ENCODE data around the gene LARGE1. TPM values are rescaled to one million over a fixed set of nuclear protein-coding genes. Genes with fewer than 3 reads are reported as not detected.
A peak's percentile ranks its signal among the peaks of the same experiment; 100 is the strongest.

The LARGE1 gene
- total and polyA plus RNA-seq, 5 donors from 2014 or later, result not detected

GRCh38 chr22:33431300-33431699, 489.0 kb downstream of the LARGE1 start:
- H3K4me3 Mint-ChIP-seq, result no peak overlapping the region
- H3K27me3 Mint-ChIP-seq, result no peaks in the 10 kb centered on the region
- Histone ChIP-seq H3K36me3 (ENCODE audit: control insufficient read depth, insufficient read depth, low read length) (no peaks in the 10 kb centered on the region), H3K27me3 (ENCODE audit: control insufficient read depth, insufficient read depth, low read length) (no peaks in the 10 kb centered on the region), H3K9me3 (ENCODE audit: control insufficient read depth in 2 of 2, low read length in 2 of 2) (no peaks in the 10 kb centered on the region), H3K4me1 (ENCODE audit: control insufficient read depth, insufficient read depth, low read length, poor library complexity, severe bottlenecking) (no peaks in the 10 kb centered on the region), H3K27ac (ENCODE audit: insufficient read depth, low read length, poor library complexity, severe bottlenecking) (no peak overlapping the region), H3K4me3 (ENCODE audit: low read depth, low read length) (no peak overlapping the region)
- H3K4me1 Mint-ChIP-seq, result no peaks in the 10 kb centered on the region
- H3K9me3 Mint-ChIP-seq, result peaks cover 0 to 4% (median 0%) of the 10 kb centered on the region in 7 donors
- no peak overlapping the region for H3K27ac Mint-ChIP-seq
- DNase-seq (no peak), ATAC-seq (ENCODE audit: low read depth in 2 of 2) (no peak)
- H3K36me3 Mint-ChIP-seq, result no peaks in the 10 kb centered on the region

GRCh38 chr22:33429281-33429680, 491.0 kb downstream of the LARGE1 start:
- Histone ChIP-seq H3K36me3 (ENCODE audit: control insufficient read depth, insufficient read depth, low read length) (no peaks in the 10 kb centered on the region), H3K27me3 (ENCODE audit: control insufficient read depth, insufficient read depth, low read length) (no peaks in the 10 kb centered on the region), H3K4me3 (ENCODE audit: low read depth, low read length) (no peak overlapping the region), H3K27ac (ENCODE audit: insufficient read depth, low read length, poor library complexity, severe bottlenecking) (no peak overlapping the region), H3K9me3 (ENCODE audit: control insufficient read depth in 2 of 2, low read length in 2 of 2) (no peaks in the 10 kb centered on the region), H3K4me1 (ENCODE audit: control insufficient read depth, insufficient read depth, low read length, poor library complexity, severe bottlenecking) (no peaks in the 10 kb centered on the region)
- Mint-ChIP-seq H3K4me1 (no peaks in the 10 kb centered on the region), H3K27ac (no peak overlapping the region), H3K27me3 (no peaks in the 10 kb centered on the region), H3K9me3 (peaks cover 0 to 4% (median 0%) of the 10 kb centered on the region in 7 donors), H3K36me3 (no peaks in the 10 kb centered on the region), H3K4me3 (no peak overlapping the region)
- no peak for DNase-seq
- no peak for ATAC-seq (ENCODE audit: low read depth in 2 of 2)

GRCh38 chr22:33427461-33427860, 492.8 kb downstream of the LARGE1 start:
- H3K9me3 ChIP-seq (ENCODE audit: control insufficient read depth in 2 of 2, low read length in 2 of 2), result no peaks in the 10 kb centered on the region
- no peaks in the 10 kb centered on the region for H3K36me3 ChIP-seq (ENCODE audit: control insufficient read depth, insufficient read depth, low read length)
- Mint-ChIP-seq H3K9me3 (peaks cover 0 to 3% (median 0%) of the 10 kb centered on the region in 7 donors), H3K4me1 (no peaks in the 10 kb centered on the region), H3K27me3 (no peaks in the 10 kb centered on the region), H3K4me3 (no peak overlapping the region), H3K27ac (no peak overlapping the region), H3K36me3 (no peaks in the 10 kb centered on the region)
- no peaks in the 10 kb centered on the region for H3K27me3 ChIP-seq (ENCODE audit: control insufficient read depth, insufficient read depth, low read length)
- H3K4me3 ChIP-seq (ENCODE audit: low read depth, low read length), result no peak overlapping the region
- DNase-seq, result no peak
- H3K27ac ChIP-seq (ENCODE audit: insufficient read depth, low read length, poor library complexity, severe bottlenecking), result no peak overlapping the region
- H3K4me1 ChIP-seq (ENCODE audit: control insufficient read depth, insufficient read depth, low read length, poor library complexity, severe bottlenecking), result no peaks in the 10 kb centered on the region
- ATAC-seq (ENCODE audit: low read depth in 2 of 2), result no peak

- H3K9me3 ChIP-seq (ENCODE audit: control insufficient read depth in 2 of 2, low read length in 2 of 2), result no peaks in the 10 kb centered on the region
- Mint-ChIP-seq H3K27me3 (no peaks in the 10 kb centered on the region), H3K27ac (no peak overlapping the region), H3K4me1 (no peaks in the 10 kb centered on the region), H3K9me3 (peaks cover 0 to 5% (median 2%) of the 10 kb centered on the region in 7 donors), H3K36me3 (no peaks in the 10 kb centered on the region), H3K4me3 (no peak overlapping the region)
- no peaks in the 10 kb centered on the region for H3K36me3 ChIP-seq (ENCODE audit: control insufficient read depth, insufficient read depth, low read length)
- no peak overlapping the region for H3K4me3 ChIP-seq (ENCODE audit: low read depth, low read length)
- DNase-seq, result no peak
- H3K27me3 ChIP-seq (ENCODE audit: control insufficient read depth, insufficient read depth, low read length), result no peaks in the 10 kb centered on the region
- H3K27ac ChIP-seq (ENCODE audit: insufficient read depth, low read length, poor library complexity, severe bottlenecking), result no peak overlapping the region
- no peak for ATAC-seq (ENCODE audit: low read depth in 2 of 2)
- H3K4me1 ChIP-seq (ENCODE audit: control insufficient read depth, insufficient read depth, low read length, poor library complexity, severe bottlenecking), result no peaks in the 10 kb centered on the region
Measured at GRCh38 chr22:33426451-33426850, 493.8 kb downstream of the LARGE1 start.

- DNase-seq (no peak), ATAC-seq (ENCODE audit: low read depth in 2 of 2) (no peak)
- Mint-ChIP-seq H3K9me3 (peaks cover 0 to 9% (median 4%) of the 10 kb centered on the region in 7 donors), H3K27ac (no peak overlapping the region), H3K27me3 (no peaks in the 10 kb centered on the region), H3K4me3 (no peak overlapping the region), H3K36me3 (no peaks in the 10 kb centered on the region), H3K4me1 (no peaks in the 10 kb centered on the region)
- Histone ChIP-seq H3K4me3 (ENCODE audit: low read depth, low read length) (no peak overlapping the region), H3K27me3 (ENCODE audit: control insufficient read depth, insufficient read depth, low read length) (no peaks in the 10 kb centered on the region), H3K27ac (ENCODE audit: insufficient read depth, low read length, poor library complexity, severe bottlenecking) (no peak overlapping the region), H3K9me3 (ENCODE audit: control insufficient read depth in 2 of 2, low read length in 2 of 2) (no peaks in the 10 kb centered on the region), H3K4me1 (ENCODE audit: control insufficient read depth, insufficient read depth, low read length, poor library complexity, severe bottlenecking) (no peaks in the 10 kb centered on the region), H3K36me3 (ENCODE audit: control insufficient read depth, insufficient read depth, low read length) (no peaks in the 10 kb centered on the region)
Measured at GRCh38 chr22:33421859-33422258, 498.4 kb downstream of the LARGE1 start.

GRCh38 chr22:33418484-33418883, 501.8 kb downstream of the LARGE1 start:
- no peaks in the 10 kb centered on the region for H3K36me3 ChIP-seq (ENCODE audit: control insufficient read depth, insufficient read depth, low read length)
- ATAC-seq (ENCODE audit: low read depth in 2 of 2), result no peak
- H3K27me3 Mint-ChIP-seq, result no peaks in the 10 kb centered on the region
- peaks cover 0 to 8% (median 4%) of the 10 kb centered on the region in 7 donors for H3K9me3 Mint-ChIP-seq
- DNase-seq, result no peak
- H3K4me3 Mint-ChIP-seq, result no peak overlapping the region
- H3K4me1 ChIP-seq (ENCODE audit: control insufficient read depth, insufficient read depth, low read length, poor library complexity, severe bottlenecking), result no peaks in the 10 kb centered on the region
- no peak overlapping the region for H3K4me3 ChIP-seq (ENCODE audit: low read depth, low read length)
- no peaks in the 10 kb centered on the region for H3K4me1 Mint-ChIP-seq
- no peaks in the 10 kb centered on the region for H3K9me3 ChIP-seq (ENCODE audit: control insufficient read depth in 2 of 2, low read length in 2 of 2)
- no peaks in the 10 kb centered on the region for H3K36me3 Mint-ChIP-seq
- no peaks in the 10 kb centered on the region for H3K27me3 ChIP-seq (ENCODE audit: control insufficient read depth, insufficient read depth, low read length)
- H3K27ac ChIP-seq (ENCODE audit: insufficient read depth, low read length, poor library complexity, severe bottlenecking), result no peak overlapping the region
- no peak overlapping the region for H3K27ac Mint-ChIP-seq

GRCh38 chr22:33415401-33415800, 504.9 kb downstream of the LARGE1 start:
- ATAC-seq (ENCODE audit: low read depth in 2 of 2) (no peak), DNase-seq (no peak)
- no peaks in the 10 kb centered on the region for H3K9me3 ChIP-seq (ENCODE audit: control insufficient read depth in 2 of 2, low read length in 2 of 2)
- no peak overlapping the region for H3K4me3 ChIP-seq (ENCODE audit: low read depth, low read length)
- H3K4me1 ChIP-seq (ENCODE audit: control insufficient read depth, insufficient read depth, low read length, poor library complexity, severe bottlenecking), result no peaks in the 10 kb centered on the region
- no peak overlapping the region for H3K27ac Mint-ChIP-seq
- no peaks in the 10 kb centered on the region for H3K4me1 Mint-ChIP-seq
- H3K36me3 ChIP-seq (ENCODE audit: control insufficient read depth, insufficient read depth, low read length), result no peaks in the 10 kb centered on the region
- H3K27me3 ChIP-seq (ENCODE audit: control insufficient read depth, insufficient read depth, low read length), result no peaks in the 10 kb centered on the region
- H3K36me3 Mint-ChIP-seq, result no peaks in the 10 kb centered on the region
- H3K27ac ChIP-seq (ENCODE audit: insufficient read depth, low read length, poor library complexity, severe bottlenecking), result no peak overlapping the region
- H3K27me3 Mint-ChIP-seq, result no peaks in the 10 kb centered on the region
- H3K4me3 Mint-ChIP-seq, result no peak overlapping the region
- H3K9me3 Mint-ChIP-seq, result peaks cover 0 to 7% (median 3%) of the 10 kb centered on the region in 7 donors

- H3K4me1 ChIP-seq (ENCODE audit: control insufficient read depth, insufficient read depth, low read length, poor library complexity, severe bottlenecking), result no peaks in the 10 kb centered on the region
- no peaks in the 10 kb centered on the region for H3K4me1 Mint-ChIP-seq
- no peak overlapping the region for H3K4me3 ChIP-seq (ENCODE audit: low read depth, low read length)
- no peaks in the 10 kb centered on the region for H3K36me3 Mint-ChIP-seq
- no peaks in the 10 kb centered on the region for H3K27me3 ChIP-seq (ENCODE audit: control insufficient read depth, insufficient read depth, low read length)
- ATAC-seq (ENCODE audit: low read depth in 2 of 2) (no peak), DNase-seq (no peak)
- H3K9me3 Mint-ChIP-seq, result peaks cover 0 to 5% (median 0%) of the 10 kb centered on the region in 7 donors
- H3K36me3 ChIP-seq (ENCODE audit: control insufficient read depth, insufficient read depth, low read length), result no peaks in the 10 kb centered on the region
- peak overlapping the region in 1 of 3 donors; percentile 87 for H3K27ac Mint-ChIP-seq
- H3K4me3 Mint-ChIP-seq, result no peak overlapping the region
- H3K27me3 Mint-ChIP-seq, result no peaks in the 10 kb centered on the region
- H3K27ac ChIP-seq (ENCODE audit: insufficient read depth, low read length, poor library complexity, severe bottlenecking), result no peak overlapping the region
- H3K9me3 ChIP-seq (ENCODE audit: control insufficient read depth in 2 of 2, low read length in 2 of 2), result no peaks in the 10 kb centered on the region
Measured at GRCh38 chr22:33409079-33409478, 511.2 kb downstream of the LARGE1 start.

All from CD4-positive, CD25-positive, alpha-beta regulatory T cell (primary cell).